PC-9 (cell line): ENCODE results near the gene LMNB1.

ENCODE experiments used
- EZH2 ChIP-seq: fragments of 200-600 bp; sonication (generic); IDR thresholded peaks from 2 replicates; pipeline ENCODE4 v1.8.0; 2017; ENCODE audit warnings: antibody characterized with exemption, low read depth
- TF ChIP-seq, protein P1 (sequence below): fragments of 200-600 bp; sonication (generic); conservative IDR thresholded peaks from 2 replicates; pipeline ENCODE4 v1.6.1; 2017; ENCODE audit warnings: mixed run types, antibody characterized with exemption, mild to moderate bottlenecking, moderate library complexity

DNA sequence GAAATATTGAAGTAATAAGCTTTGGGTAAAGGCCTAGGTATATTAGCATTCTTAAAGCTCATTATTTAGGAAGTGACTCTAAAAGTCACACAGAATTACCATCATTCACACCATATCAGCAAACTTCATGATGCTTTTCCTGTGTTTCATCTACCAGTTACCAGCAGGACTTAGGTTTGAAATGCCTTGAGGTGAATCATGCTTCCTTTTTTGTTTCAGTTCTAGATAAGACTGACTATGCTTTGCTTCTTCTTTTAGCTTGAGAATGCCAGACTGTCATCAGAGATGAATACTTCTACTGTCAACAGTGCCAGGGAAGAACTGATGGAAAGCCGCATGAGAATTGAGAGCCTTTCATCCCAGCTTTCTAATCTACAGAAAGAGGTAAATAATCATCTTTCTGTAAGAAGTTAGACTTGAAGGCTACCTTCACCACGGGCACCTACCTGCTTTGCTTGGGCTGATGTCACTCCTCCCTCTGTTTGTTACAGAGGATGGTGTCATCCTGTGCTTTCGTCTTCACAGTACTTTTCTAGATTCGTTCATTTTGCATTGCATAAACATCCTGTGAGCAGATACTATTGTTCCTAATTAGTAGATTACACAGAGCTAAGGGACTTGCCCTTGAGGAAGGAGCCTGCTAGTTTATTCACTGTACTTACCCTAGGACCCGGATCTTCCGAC, 34.7 kb downstream of the LMNB1 start:
- TF ChIP-seq, protein P1, sequence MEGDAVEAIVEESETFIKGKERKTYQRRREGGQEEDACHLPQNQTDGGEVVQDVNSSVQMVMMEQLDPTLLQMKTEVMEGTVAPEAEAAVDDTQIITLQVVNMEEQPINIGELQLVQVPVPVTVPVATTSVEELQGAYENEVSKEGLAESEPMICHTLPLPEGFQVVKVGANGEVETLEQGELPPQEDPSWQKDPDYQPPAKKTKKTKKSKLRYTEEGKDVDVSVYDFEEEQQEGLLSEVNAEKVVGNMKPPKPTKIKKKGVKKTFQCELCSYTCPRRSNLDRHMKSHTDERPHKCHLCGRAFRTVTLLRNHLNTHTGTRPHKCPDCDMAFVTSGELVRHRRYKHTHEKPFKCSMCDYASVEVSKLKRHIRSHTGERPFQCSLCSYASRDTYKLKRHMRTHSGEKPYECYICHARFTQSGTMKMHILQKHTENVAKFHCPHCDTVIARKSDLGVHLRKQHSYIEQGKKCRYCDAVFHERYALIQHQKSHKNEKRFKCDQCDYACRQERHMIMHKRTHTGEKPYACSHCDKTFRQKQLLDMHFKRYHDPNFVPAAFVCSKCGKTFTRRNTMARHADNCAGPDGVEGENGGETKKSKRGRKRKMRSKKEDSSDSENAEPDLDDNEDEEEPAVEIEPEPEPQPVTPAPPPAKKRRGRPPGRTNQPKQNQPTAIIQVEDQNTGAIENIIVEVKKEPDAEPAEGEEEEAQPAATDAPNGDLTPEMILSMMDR, result no peak
- TF ChIP-seq EZH2, result no peak
